ENCODE results near the gene PTGS2. TPM values are rescaled to one million over a fixed set of nuclear protein-coding genes. Genes with fewer than 3 reads are reported as not detected.

PTGS2 gene
- polyA plus RNA-seq, 3 donors, result 0.54 to 0.93 (median 0.84) TPM

Other genes with a start within 250 kb of the PTGS2 start
- gene PDC, start 219.3 kb downstream of the PTGS2 start, polyA plus RNA-seq (ENCODE audit: insufficient read length in 3 of 3), result under 1 TPM; 0.07 to 0.60 (median 0.33) TPM
- gene PLA2G4A, start 148.5 kb upstream of the PTGS2 start, polyA plus RNA-seq (ENCODE audit: insufficient read length in 3 of 3), result 1 to 10 TPM; 4.6 to 8.5 (median 8.3) TPM